ENCODE data around the gene PTPRE.

The PTPRE gene

DNA sequence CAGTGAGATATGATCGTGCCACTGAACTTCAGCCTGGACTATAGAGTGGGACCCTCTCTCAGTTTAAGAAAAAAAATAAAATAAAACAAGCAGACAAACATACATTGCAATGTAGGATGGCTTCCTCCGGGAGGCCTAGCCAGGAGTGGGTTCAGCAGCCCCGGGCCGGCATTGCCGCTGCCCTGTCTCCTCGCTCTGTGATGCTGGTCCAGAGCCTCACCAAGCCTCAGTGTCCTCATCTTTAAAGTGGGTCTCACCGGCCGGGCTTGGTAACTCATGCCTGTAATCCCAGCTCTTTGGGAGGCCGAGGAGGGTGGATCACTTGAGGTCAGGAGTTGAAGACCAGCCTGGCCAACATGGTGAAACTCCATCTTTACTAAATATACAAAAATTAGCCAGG lies 71.6 kb downstream of the PTPRE start:
- TF ChIP-seq SIN3A (IDR thresholded peaks at IDR 0.05; ENCODE audit: borderline replicate concordance, insufficient read depth, low read length) (no peak), TAF1 (IDR thresholded peaks at IDR 0.05; ENCODE audit: borderline replicate concordance, insufficient read depth, low read length) (no peak), FOXP2 (optimal IDR thresholded peaks at IDR 0.05; ENCODE audit: borderline replicate concordance, extremely low read depth, extremely low read length, insufficient read depth) (no peak), POLR2AphosphoS5 (IDR thresholded peaks at IDR 0.05; ENCODE audit: low read depth, low read length) (no peak)
- TF ChIP-seq, protein P1, sequence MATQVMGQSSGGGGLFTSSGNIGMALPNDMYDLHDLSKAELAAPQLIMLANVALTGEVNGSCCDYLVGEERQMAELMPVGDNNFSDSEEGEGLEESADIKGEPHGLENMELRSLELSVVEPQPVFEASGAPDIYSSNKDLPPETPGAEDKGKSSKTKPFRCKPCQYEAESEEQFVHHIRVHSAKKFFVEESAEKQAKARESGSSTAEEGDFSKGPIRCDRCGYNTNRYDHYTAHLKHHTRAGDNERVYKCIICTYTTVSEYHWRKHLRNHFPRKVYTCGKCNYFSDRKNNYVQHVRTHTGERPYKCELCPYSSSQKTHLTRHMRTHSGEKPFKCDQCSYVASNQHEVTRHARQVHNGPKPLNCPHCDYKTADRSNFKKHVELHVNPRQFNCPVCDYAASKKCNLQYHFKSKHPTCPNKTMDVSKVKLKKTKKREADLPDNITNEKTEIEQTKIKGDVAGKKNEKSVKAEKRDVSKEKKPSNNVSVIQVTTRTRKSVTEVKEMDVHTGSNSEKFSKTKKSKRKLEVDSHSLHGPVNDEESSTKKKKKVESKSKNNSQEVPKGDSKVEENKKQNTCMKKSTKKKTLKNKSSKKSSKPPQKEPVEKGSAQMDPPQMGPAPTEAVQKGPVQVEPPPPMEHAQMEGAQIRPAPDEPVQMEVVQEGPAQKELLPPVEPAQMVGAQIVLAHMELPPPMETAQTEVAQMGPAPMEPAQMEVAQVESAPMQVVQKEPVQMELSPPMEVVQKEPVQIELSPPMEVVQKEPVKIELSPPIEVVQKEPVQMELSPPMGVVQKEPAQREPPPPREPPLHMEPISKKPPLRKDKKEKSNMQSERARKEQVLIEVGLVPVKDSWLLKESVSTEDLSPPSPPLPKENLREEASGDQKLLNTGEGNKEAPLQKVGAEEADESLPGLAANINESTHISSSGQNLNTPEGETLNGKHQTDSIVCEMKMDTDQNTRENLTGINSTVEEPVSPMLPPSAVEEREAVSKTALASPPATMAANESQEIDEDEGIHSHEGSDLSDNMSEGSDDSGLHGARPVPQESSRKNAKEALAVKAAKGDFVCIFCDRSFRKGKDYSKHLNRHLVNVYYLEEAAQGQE (IDR thresholded peaks at IDR 0.05; ENCODE audit: insufficient read depth in 1 of 2, low read depth in 2 of 2, low read length in 2 of 2) = no peak

DNA sequence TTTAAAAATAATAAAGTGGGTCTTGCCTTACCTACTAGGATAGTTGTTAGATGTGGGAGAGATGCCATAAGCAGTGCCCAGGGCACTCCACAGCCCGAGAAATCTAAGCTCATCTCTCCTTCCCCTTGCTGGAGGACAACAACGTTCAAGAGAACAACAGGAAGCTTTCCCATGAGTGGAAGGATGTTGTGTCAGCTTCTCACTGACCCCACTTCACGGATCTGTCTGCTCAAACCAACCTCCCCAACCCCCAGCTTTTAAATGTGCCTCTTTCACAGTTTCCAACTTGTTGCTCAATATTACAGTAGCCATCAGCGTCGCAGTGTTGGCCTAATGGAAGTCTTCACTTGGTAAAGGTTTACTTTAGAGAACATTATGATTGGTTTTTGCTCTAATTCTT lies 72.1 kb downstream of the PTPRE start:
- TF ChIP-seq FOXP2 (optimal IDR thresholded peaks at IDR 0.05; ENCODE audit: borderline replicate concordance, extremely low read depth, extremely low read length, insufficient read depth) = no peak
- no peak for TF ChIP-seq SIN3A (IDR thresholded peaks at IDR 0.05; ENCODE audit: borderline replicate concordance, insufficient read depth, low read length)
- no peak for TF ChIP-seq POLR2AphosphoS5 (IDR thresholded peaks at IDR 0.05; ENCODE audit: low read depth, low read length)
- TF ChIP-seq TAF1 (IDR thresholded peaks at IDR 0.05; ENCODE audit: borderline replicate concordance, insufficient read depth, low read length) = no peak
- TF ChIP-seq, protein P1 (IDR thresholded peaks at IDR 0.05; ENCODE audit: insufficient read depth in 1 of 2, low read depth in 2 of 2, low read length in 2 of 2) = no peak

DNA sequence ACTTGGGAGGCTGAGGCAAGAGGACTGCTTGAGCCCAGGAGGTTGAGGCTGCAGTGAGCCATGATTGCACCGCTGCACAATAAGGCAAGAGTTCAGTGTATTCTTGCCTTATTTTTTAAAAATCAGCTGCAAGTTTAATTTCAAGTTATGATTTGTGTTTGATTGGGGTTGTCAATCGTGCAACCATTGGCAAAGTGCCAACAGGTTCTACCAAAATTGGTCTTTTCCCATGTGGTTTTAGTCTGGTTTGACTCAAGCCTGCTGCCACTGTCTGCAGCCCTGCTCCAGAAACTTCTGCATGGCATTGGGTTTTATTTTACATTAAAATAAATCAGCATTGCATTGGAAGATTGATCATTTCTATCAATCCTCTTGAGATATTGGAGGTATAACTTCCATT lies 72.7 kb downstream of the PTPRE start:
- TF ChIP-seq SIN3A (IDR thresholded peaks at IDR 0.05; ENCODE audit: borderline replicate concordance, insufficient read depth, low read length) (no peak), TAF1 (IDR thresholded peaks at IDR 0.05; ENCODE audit: borderline replicate concordance, insufficient read depth, low read length) (no peak), POLR2AphosphoS5 (IDR thresholded peaks at IDR 0.05; ENCODE audit: low read depth, low read length) (no peak), FOXP2 (optimal IDR thresholded peaks at IDR 0.05; ENCODE audit: borderline replicate concordance, extremely low read depth, extremely low read length, insufficient read depth) (no peak)
- TF ChIP-seq, protein P1 (IDR thresholded peaks at IDR 0.05; ENCODE audit: insufficient read depth in 1 of 2, low read depth in 2 of 2, low read length in 2 of 2) = no peak

DNA sequence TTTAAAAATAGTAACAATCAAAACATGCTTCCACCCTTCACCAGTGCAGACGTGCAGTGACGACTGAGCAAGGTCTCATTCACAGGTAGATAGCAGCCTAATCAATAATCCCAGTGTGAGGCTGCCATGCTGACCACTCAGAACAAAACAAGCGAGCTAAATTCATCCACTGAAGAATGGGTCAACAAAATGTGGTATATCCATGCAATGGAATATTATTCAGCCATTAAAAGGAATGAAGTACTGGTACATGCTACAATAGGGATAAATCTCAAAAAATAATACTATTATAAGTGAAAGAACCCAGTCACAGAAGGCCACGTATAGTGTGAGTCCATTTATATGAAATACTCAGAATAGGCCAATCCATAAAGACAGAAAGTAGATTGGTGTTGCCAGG lies 74.0 kb downstream of the PTPRE start:
- TF ChIP-seq POLR2AphosphoS5 (IDR thresholded peaks at IDR 0.05; ENCODE audit: low read depth, low read length) = no peak
- TF ChIP-seq, protein P1 (IDR thresholded peaks at IDR 0.05; ENCODE audit: insufficient read depth in 1 of 2, low read depth in 2 of 2, low read length in 2 of 2) = no peak
- TF ChIP-seq TAF1 (IDR thresholded peaks at IDR 0.05; ENCODE audit: borderline replicate concordance, insufficient read depth, low read length) = no peak
- TF ChIP-seq FOXP2 (optimal IDR thresholded peaks at IDR 0.05; ENCODE audit: borderline replicate concordance, extremely low read depth, extremely low read length, insufficient read depth) = no peak
- TF ChIP-seq SIN3A (IDR thresholded peaks at IDR 0.05; ENCODE audit: borderline replicate concordance, insufficient read depth, low read length) = no peak

DNA sequence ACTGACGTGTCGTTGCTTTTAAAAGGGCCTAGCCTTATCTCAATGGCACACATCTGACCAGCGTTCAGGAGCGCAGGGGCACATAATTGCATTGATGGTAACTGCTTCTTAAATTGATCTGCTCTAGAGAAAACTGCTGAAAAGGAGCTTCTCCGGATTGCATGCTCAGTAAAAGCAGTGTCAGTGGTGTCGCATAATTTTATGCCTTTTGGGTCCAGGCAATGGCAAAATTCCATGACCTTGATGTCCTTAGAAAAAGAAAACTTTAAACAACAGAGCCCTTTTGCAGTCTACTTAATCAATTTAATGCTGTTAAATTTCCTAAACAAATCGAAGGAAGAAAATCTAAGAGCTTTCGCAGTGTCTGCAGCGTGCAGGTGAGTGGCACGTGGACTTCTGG lies 75.7 kb downstream of the PTPRE start:
- TF ChIP-seq, protein P1 (IDR thresholded peaks at IDR 0.05; ENCODE audit: insufficient read depth in 1 of 2, low read depth in 2 of 2, low read length in 2 of 2) = no peak
- no peak for TF ChIP-seq POLR2AphosphoS5 (IDR thresholded peaks at IDR 0.05; ENCODE audit: low read depth, low read length)
- no peak for TF ChIP-seq TAF1 (IDR thresholded peaks at IDR 0.05; ENCODE audit: borderline replicate concordance, insufficient read depth, low read length)
- TF ChIP-seq SIN3A (IDR thresholded peaks at IDR 0.05; ENCODE audit: borderline replicate concordance, insufficient read depth, low read length) = no peak
- TF ChIP-seq FOXP2 (optimal IDR thresholded peaks at IDR 0.05; ENCODE audit: borderline replicate concordance, extremely low read depth, extremely low read length, insufficient read depth) = no peak

Measured in PFSK-1 (cell line).